ENCODE results near the gene GLI3.

Gene GLI3

DNA sequence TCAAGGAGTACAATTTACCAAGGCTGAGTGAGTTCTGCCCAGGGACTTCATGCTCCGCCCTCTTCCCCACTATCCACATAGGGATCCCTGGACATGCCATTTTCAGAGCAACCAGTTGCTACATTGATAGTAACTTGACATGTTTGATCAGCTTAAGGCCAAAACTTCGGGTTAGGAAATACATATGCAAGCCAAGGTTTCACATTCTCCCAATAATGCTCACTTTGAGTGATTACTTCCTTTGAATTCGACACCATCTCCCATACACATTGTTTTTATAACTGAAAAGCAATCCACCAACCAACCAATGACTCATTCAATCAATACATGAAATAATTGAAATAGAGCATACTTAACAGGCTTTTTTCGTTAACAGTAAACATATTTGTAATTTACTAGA, 137.9 kb downstream of the GLI3 start:
- no peak overlapping the region for H3K27ac ChIP-seq
- TF ChIP-seq ZFX (IDR thresholded peaks at IDR 0.05; ENCODE audit: borderline replicate concordance), result no peak
- TF ChIP-seq, protein P1, sequence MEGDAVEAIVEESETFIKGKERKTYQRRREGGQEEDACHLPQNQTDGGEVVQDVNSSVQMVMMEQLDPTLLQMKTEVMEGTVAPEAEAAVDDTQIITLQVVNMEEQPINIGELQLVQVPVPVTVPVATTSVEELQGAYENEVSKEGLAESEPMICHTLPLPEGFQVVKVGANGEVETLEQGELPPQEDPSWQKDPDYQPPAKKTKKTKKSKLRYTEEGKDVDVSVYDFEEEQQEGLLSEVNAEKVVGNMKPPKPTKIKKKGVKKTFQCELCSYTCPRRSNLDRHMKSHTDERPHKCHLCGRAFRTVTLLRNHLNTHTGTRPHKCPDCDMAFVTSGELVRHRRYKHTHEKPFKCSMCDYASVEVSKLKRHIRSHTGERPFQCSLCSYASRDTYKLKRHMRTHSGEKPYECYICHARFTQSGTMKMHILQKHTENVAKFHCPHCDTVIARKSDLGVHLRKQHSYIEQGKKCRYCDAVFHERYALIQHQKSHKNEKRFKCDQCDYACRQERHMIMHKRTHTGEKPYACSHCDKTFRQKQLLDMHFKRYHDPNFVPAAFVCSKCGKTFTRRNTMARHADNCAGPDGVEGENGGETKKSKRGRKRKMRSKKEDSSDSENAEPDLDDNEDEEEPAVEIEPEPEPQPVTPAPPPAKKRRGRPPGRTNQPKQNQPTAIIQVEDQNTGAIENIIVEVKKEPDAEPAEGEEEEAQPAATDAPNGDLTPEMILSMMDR (IDR thresholded peaks at IDR 0.05), result no peak

DNA sequence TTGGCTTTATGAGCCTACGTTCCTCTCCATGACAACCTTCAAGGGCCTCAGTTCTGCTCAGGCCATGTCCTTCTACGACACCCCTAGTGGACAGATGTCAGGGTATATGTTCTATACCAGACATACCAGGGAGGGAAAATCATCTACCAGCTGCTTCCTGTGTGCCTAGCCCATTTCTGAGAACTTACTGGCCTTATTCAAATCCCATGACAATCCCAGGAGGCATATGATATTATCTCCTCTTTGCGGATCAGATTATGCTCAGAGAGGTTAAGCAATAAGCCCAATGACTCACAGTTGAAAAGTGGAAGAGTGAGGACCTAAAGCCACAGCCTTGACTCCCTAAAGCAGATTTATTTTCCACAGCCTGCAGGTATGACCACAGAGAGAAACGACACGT, 139.3 kb downstream of the GLI3 start:
- H3K27ac ChIP-seq, result no peak overlapping the region
- TF ChIP-seq ZFX (IDR thresholded peaks at IDR 0.05; ENCODE audit: borderline replicate concordance), result no peak
- TF ChIP-seq, protein P1 (IDR thresholded peaks at IDR 0.05), result peak; percentile 32

DNA sequence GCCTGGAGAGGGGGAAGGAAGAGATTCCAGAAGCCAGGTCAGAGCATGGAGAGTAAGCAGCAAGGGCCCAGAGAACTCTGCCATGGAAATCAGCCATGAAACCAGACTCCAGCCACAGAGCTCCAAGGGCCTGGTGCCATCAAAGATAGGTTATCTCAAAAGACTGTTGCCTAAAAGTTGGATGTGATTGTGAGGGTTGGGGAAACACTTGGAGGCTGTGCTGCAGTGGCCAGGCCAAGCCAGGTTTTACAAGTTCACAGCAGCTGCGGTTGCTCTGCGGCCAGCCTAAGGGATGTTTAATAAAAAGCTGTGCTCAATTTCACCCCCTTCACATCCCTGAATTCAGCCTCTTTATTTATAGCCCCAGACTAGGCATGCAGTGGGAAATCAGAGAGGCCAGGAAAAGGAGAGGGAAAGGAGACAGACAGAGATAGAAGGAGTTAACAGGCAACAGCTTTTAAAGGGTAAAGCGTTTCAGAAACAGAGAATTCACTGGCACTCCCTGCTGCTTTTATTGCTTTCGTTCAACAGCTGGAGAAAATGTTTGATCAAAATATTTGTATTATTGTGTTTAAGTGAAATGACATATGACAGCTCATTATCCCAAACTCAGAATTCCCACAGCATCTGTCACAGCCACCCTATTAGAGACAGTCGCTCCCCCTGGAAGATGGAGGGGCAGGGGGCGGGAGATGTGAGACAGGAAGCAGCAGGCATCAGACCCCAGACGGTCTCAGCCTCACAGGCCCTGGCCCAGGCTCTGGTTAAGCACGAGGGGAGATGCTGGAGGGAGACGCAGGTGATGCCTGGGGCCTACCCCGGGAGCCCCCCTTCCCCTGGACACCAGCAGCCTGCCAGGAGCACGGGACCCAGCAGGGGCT, 140.1 kb downstream of the GLI3 start:
- TF ChIP-seq, protein P1 (IDR thresholded peaks at IDR 0.05), result no peak
- TF ChIP-seq ZFX (IDR thresholded peaks at IDR 0.05; ENCODE audit: borderline replicate concordance), result no peak
- H3K27ac ChIP-seq, result no peak overlapping the region

DNA sequence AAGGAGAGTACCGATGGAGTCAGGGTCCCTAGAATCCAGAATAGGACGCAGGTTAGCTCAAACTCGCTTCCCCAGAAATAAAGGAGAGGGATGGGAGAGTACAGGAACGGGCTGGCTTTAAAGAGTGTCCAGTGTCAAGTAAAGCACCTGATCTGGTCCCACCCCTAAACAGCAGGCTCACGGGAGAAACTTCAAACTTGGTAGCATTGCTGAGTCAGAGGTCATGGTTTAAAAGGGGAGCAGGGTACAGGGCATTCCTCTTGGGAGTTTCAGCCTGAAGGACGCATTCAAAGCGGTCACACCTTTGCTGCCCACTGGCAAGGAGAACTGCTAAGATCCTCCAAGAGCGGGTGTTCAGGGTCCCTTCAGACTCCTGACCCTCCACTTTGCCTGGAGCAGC, 140.7 kb downstream of the GLI3 start:
- TF ChIP-seq ZFX (IDR thresholded peaks at IDR 0.05; ENCODE audit: borderline replicate concordance), result no peak
- TF ChIP-seq, protein P1 (IDR thresholded peaks at IDR 0.05), result no peak
- no peak overlapping the region for H3K27ac ChIP-seq

DNA sequence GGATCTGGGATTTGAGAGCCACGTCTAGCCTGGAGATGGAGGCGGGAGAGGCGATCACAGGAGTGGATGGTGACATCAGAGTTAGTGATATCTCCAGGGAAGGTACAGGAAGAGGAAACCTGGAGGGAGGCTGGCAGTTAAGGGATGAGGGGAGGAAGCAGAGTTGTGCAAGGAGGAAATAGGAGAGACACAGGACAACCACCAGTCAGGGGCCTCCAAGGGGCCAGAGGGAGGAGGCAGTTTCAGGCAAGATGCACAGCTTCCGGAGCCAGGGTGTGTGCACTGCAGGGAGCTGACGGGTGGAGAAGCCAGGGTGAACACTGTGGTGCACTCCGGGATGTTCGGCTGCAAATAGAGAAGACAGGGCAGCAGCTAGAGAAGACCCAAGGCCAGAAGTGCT, 141.2 kb downstream of the GLI3 start:
- TF ChIP-seq, protein P1 (IDR thresholded peaks at IDR 0.05), result no peak
- TF ChIP-seq ZFX (IDR thresholded peaks at IDR 0.05; ENCODE audit: borderline replicate concordance), result no peak
- H3K27ac ChIP-seq, result no peak overlapping the region

DNA sequence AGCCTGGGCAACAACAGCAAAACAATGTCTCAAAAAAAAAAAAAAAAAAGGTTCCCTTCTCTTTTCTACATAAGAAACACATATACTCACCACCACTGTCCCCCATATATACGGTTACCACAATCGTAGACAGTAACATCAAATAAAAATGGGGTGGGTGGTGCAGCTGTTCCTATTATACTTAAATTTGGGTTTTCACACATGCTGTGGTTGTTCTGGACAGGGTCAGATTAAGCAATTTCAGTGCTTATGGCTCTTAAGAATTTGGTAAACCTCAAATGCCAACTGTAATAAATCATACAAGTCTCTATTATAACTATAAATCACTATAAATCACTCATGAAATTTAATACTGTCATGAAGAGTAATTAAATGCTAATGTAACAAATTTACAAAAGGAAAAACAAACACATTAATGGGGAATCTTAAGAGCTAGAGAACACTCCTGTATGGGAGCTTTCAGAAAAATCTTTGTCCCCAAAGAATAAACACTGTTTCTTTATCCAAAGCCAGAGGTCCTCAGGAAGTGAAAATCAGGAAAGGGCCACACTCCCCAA, 143.6 kb downstream of the GLI3 start:
- no peak overlapping the region for H3K27ac ChIP-seq

More for the DNA sequence above, 143.6 kb downstream of the GLI3 start:
- TF ChIP-seq, protein P1 (IDR thresholded peaks at IDR 0.05), result no peak
- TF ChIP-seq ZFX (IDR thresholded peaks at IDR 0.05; ENCODE audit: borderline replicate concordance), result no peak

All from 22Rv1 (cell line).